GM21381 (cell line): ENCODE data around the gene MALRD1.

ENCODE experiments used
- ATAC-seq: cut with Tn5 transposase; IDR thresholded peaks from one replicate; pipeline ENCODE4 v1.9.1; 2021; ENCODE audit warnings: mild to moderate bottlenecking, moderate library complexity; ENCODE audit not compliant: unreplicated experiment

The MALRD1 gene

DNA sequence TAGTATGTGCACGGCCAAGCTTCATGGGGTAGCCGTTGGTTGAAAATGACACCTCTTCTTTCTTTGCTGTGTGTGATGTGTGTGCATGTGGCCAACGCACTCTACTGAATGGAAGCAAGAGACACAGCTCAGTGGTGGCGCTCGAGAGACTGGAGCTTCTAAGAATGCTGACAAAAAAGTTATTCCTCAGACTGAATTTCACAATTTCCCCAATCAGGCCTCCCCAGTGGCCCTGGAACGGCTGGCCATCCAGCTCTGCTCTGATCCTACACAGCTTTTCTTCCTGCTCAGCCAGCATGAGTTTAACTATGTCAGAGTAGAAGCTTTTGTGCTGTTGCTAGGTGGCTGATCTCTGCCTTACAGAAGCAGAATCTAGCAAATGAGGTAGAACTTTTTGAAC is 581.0 kb downstream of the MALRD1 start:
- ATAC-seq, result no peak

DNA sequence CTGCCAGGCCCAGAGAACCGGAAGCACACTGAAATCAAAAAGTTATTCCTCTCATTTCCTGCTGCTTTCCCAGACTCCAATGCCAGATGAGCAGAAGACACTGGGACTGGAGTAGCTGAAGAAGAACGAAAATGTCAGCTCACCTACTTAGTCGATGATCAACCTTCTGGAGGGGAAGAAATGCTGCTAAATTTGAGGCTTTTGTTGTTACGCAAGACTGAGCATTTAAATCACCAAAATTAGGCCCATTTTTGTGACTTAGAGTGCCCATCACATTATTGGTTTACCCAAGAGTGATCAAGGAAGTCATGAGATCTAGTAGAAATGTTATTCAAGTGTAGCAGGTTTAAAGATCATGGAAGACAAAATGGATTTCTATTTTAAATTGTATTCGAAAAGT is 585.6 kb downstream of the MALRD1 start:
- no peak for ATAC-seq

DNA sequence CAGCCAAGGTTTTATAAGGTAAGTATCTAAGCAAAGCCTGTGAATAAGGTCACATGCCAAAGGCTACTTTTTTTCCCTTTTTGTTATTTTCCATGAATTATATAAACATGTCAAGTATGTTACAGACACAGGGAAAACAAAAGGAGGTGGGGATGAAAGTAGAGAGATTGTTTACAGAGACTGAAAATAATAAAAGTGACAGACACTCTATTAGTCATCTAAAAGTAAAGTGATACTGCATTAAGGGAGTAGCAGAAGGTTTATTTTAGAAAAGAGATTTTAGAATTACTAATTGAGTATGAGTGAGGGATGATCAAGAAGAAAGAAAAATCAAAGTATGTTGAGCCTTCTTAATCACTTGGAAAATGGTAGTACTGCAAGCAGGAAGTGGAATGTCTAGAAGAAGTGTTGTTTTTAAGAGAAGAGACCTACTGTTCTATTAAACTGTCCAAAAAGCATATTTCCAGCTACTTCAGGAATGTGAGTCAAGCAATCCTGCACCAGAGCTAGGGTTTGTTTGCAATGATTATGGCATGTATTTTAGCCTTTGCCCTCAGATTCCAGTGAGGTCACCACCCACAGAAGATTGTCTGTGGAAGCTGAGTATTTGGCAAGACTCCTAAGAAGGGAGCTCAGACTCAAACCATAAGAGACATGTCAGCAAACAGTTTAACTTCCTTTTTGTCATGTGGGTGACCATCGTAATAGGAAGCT is 589.7 kb downstream of the MALRD1 start:
- ATAC-seq, result no peak

DNA sequence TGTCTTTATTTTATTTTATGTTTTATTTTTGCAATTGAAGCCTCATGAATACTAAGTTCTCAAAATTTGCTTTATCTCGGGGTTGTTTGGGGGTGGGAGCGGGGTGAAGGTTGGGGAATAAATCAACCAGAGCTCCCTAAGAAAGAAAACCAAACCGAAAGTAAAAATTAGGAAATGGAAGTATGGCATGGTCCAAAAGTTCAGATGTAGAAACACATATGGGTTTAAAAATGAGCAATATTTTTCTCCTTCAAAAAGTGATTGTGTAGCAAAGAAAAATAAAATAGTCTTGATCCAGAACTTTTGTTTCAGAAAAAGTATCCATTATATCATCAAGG is 590.3 kb downstream of the MALRD1 start:
- no peak for ATAC-seq

DNA sequence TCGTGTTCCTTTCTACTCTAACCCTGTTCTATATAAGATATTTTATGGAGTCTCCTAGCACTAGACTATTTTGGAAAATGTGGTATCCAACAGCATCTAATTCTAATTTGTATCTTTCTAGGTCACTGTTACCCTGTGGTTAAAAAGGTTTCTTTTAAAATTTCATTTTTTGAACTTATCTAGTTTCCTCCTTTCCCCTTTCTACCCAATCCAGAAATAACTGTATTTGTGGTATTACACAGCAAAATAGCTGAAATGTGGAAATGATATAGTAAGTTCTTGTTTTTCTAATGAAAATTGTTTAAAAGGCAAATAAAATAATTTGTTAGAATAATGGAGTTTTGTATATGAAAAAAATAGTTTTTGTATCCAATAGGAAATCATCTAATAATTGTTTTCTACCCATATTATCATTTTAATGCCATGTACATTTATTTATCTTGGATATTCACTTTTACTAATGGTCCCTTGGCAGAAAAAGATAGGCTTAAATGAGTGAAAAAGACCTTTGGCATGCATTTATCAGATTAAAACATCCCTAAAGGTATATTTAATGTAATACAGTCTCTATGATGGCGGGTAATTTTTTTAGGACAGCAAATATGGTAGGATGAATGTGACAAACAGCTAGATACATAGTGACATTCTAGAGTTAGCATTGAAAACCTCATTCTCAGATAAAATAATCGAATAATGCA is 592.1 kb downstream of the MALRD1 start:
- ATAC-seq, result no peak

DNA sequence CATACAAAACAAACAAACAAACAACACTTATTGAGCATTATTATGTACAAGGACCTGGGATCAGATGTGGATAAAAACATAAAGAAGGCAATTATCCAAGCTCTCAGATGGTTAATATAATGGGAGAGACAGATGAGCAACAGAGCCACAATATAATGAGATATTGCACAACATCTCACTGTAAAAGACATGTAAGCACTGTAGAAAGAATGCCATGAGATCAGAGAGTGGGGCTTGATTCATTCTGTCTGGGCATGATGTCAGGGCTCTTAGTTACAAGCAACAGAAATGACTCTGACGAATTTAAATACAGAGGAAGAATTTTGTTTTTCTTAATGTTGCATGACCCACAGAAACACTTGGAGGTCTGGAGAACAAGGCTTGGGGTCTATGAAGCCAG is 602.9 kb downstream of the MALRD1 start:
- ATAC-seq, result no peak

DNA sequence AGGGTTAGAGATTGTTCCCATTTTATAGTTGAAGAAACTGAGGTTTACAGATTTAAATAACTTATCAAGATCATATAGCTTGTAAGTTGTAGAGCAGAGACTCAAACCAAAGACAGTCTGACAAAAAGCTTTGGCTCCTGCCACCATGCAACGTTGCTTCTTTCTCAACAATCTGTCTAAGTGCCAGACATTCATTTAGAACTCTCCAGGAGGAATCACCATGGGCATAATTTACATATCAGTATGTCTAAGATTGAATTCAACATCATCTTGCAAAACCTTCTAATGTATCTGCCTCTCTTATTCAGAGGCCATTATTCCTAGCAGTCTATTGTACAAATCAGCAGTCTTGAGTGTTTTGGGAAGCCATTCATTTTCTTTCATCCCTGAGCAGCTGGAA is 604.1 kb downstream of the MALRD1 start:
- no peak for ATAC-seq

DNA sequence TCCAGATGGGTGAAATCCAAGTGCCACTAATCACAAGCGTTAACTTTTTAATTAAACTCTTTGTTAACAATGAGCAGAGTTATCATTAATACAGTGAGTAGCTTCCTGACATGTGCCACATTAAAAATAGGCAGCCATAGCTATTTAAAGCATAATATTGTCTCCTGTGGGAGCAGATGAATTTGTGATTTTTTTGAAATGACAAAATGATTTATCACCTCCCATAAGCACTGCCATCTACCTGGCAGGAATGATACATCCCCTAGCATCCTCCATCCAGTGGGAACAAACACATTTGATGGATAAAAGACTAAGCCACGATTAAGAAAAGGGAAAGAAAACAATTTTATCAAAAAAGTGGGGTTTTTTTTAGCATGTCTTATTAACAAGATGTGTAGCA is 605.3 kb downstream of the MALRD1 start:
- ATAC-seq, result no peak

DNA sequence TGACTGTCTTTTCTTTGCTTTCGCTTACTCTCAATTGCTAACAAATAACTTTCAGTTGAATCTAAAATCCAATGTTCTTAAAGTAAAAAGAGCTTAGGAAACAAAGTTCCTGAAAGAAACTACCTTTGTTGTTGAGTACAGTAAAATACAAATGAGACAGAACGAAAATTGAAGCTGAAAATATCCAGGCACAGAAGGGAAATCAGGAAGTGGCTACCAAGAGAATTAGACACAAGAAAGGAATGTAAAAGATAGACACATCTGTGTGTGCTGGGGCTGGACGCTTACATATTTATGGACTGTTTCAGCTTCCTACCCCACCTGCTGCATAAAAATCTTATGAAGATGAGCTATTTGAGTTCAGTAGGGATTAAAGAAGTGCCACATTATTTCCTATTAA is 606.0 kb downstream of the MALRD1 start:
- no peak for ATAC-seq

DNA sequence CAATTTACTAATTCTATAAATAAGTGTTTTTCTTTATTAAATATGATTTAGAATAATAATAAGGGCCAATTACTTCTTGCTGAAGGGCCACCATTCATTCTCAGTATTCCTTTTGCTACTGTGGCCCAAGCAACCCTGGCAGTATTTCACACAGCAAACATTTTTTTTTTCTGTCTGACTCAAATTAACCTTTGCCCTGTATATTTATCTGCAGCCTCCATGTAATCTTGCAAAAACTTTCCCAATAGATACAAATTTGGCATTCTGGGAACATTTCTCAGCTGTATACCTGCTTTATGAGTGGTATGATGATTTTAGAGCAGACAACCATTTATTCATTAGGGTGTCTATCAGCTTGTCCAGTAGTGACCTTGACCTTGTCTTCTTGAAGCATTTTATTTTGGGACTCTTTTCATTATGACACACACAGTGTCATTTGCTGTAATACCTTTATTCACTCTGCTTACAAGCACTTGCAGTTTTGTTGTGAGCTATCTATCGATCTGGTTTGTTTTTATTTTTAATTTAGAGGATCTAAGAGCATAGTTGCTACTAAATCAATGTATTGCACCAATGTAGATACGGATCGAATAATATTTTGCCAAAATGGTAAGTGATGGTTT is 607.9 kb downstream of the MALRD1 start:
- ATAC-seq, result no peak

DNA sequence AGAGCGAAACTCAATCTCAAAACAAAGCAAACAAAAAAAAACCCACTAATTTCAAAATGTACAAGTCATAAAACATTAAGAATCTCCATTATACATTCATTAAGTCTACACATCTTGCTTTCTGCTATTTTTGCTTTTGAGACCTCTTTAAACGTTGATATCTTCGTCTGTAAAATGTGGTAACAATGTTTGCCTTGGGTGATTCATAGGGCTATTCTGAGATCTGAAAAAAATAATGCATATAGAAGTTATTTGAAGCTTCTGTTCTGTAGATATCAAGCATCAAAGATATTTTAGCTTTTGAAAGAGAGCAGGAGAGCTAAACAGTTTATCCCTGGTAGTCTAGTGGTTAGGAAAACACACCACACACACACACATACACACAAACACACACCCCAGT is 609.5 kb downstream of the MALRD1 start:
- ATAC-seq, result no peak

DNA sequence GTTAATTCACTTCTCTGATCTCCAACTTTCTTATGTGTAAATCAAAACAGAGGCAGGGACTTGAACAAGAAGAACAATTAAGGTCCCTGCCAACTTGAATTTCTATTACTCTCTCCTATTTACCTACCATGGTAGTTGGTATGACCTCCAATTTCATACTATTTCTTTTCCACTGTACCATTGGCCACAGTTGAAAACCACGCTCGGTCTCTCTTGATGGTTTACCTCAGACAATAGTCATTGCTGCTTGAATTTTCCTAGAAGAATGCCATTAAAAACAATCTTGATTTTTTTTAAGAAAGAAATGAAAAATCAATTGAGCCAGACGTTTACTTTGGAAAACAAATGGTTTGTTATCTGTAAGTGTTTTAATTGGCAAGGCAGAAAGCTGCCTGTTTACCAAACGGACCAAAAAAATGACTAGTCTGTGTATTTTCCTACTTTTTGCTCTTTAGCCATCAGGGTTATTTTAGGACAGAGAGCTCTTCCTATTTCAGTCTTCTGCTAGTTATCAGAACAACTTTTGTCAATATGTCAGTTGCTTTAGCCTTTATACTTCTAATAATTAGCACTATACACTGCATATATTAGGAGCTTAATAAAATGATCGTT is 610.1 kb downstream of the MALRD1 start:
- no peak for ATAC-seq

DNA sequence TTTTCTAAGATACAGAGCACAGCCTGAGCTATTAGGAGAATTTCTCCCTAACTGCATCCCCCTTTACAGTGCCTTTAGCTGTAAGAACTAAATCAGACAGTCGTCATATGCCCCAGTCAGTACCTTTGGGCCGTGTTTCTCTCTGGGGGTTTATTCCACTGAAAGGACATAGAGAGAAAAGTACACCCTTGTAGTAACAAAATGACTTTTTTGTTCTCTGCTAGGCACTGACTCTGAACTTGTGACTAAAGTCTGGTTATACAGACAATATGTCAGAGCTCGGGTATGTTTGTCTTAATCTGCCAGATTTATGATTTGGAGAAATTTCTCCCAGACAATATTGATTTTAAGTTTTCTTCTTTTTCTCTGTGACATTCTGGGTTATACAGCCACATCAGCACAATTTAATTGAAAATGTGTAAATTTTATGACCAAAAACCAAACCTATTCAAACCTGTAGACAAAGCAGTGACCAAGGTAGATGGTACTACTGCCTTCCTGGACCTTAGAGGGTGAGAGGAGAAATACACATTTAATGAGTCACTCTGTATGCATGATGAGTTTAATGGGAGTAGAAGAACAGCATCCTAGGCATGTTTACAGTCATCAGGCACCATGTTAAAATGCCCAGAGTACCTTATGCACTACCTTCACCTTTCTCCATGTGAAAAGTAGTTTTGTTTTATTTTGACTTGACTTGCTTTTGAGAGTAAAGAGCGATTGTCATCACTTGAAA is 611.5 kb downstream of the MALRD1 start:
- no peak for ATAC-seq

DNA sequence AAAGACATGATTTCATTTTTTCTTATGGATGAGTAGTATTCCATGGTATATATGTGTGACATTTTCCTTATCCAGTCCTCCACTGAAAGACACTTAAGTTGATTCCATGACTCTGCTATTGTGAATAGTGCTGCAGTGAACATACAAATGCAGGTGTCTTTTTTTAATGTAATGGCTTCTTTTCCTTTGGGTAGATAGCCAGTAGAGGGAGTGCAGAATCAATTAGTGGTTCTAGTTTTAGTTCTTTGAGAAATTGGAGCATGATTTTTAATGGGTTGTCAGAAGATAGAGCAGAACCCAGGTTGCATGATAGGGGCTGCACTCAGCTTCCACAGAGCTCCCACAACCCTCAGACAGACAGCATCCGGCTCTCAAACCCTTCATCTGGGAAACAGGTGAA is 614.7 kb downstream of the MALRD1 start:
- ATAC-seq, result no peak

DNA sequence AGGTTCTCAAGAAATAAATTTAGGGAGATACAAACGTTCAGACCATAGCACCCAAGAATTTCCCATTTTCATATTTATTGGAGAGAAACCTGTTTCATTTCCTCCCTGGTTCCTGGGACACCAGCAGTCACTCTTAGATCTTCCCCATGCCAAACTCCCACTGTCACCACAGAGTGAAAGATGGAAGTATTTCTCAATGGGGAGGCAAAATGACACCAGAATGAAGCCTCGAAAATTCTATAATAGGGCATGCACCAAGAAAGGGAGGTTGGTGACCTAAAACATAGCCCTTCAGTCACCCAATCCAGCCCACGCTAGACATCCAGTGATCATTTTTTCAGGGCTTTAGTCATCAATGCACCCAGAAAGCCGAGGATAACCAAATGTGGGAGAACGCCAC is 619.5 kb downstream of the MALRD1 start:
- no peak for ATAC-seq

DNA sequence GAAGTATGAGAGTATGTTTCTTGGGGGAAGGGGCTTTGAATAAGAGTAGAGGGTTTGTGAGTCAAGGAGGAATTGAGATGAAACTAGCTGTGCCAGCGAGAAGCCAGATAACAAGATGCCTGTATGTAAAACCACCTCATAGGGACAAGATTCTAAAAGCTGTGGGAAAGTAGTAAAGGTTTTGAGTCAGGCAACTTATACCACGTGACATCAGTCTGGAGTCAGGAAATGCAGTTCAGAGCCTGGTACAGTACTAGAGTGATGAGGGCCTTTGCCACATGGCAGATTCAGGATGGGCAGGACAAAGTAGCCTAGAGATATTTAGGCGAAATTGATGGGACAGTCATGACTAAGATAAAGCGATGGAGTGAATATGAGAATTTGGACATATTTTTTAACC is 627.5 kb downstream of the MALRD1 start:
- ATAC-seq, result no peak

DNA sequence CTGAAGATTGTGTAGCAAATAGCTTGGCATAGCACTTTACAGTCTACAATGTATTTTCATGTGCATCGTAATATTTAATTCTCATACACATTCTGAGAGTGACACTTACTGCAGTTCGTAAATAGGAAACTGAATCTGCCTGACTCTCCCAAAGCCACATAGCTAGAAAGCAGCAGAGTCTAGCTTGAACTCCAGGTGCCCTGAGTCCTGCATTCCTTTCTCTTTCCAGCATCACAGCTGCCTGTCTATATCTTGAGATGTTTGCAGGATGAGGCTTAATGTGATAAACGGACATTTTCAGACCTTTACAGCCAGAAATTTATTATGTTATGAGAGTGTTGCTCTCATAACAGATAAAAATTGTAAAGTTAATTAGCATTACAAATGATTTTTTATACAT is 634.8 kb downstream of the MALRD1 start:
- ATAC-seq, result no peak

DNA sequence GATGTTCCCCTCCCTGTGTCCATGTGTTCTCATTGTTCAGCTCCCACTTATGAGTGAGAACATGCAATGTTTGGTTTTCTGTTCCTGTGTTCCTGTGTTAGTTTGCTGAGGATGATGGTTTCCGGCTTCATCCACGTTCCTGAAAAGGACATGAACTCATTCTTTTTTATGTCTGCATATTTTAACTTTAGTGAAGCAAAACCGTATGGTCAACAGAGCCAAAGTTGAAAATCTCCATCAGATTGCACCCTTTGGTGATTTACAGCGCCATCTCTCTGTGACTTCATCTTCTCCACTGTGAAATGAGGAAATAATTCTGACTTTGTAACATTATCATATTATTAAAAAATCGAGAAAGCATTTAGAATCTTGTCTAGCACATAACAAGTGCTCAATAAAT is 635.4 kb downstream of the MALRD1 start:
- no peak for ATAC-seq

DNA sequence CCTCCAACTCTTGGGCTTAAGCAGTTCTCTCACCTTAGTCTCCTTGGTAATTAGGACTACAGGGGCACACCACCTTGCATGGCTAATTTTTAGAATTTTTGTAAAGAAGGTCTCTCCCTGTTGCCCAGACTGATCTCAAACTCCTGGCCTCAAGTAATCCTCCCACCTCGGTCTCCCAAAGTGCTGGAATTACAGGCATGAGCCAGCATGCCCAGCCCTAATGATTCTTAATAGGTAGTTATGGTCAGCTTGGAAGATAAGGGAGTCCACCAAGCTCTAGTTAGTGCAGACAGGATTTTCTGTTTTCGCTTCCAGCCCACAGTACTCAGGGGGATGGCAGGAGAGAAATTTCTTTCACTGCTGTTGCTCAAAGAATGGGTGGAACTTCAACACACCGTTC is 639.7 kb downstream of the MALRD1 start:
- ATAC-seq, result no peak

DNA sequence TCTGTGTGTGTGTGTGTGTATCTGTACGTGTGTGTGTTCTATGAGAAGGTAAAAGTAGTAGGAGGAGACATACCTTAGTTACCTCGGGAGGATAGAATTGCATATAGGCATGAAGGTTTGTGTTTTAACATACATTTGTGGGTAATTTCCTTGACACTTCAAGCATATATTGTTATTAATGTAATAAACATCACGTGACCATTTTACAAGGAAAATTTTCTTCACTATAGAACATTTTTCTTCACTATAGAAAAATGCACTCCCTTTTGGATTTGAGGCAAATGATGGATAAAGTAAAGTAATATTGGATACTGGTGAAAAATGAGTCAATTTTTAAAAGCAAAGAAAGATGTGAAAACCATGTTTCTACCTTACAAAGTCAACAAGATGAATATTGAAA is 640.6 kb downstream of the MALRD1 start:
- ATAC-seq, result no peak

DNA sequence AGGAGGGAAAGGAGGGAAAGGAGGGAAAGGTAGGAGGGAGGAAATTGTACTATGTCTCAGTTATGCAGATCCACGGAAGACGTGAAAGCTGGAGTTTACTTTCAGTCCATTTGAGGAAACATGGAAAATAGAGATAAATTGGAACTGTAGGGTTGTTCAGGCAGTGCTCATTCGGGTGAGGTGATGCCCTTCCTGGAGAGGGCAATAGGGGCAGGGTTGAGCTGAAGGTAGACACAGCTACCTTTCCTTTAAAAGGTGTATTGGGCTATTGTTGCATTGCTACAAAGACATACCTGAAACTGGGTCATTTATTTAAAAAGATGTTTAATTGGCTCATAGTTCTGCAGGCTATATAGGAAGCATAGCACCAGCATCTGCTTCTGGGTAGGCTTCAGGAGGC is 650.7 kb downstream of the MALRD1 start:
- no peak for ATAC-seq
